Umbilical cord (tissue), 2 donors: ENCODE results near the gene MCMBP. TPM values are rescaled to one million over a fixed set of nuclear protein-coding genes. Genes with fewer than 3 reads are reported as not detected.

Experiments used
- DNase-seq: peaks from one replicate; pipeline ENCODE4 v3.0.0-alpha.2; 2015; ENCODE audit warnings: low spot score
- total RNA-seq: library from RNA; depleted of rRNA; stranded (reverse); fragments of >200 nt; gene quantifications from one replicate; pipeline ENCODE4 v1.2.3, GENCODE V29; 2014; ENCODE audit warnings: low replicate concordance; ENCODE audit not compliant: insufficient read depth

Gene MCMBP
- total RNA-seq, 1 donor from 2014 or later = 59.0 TPM

DNA sequence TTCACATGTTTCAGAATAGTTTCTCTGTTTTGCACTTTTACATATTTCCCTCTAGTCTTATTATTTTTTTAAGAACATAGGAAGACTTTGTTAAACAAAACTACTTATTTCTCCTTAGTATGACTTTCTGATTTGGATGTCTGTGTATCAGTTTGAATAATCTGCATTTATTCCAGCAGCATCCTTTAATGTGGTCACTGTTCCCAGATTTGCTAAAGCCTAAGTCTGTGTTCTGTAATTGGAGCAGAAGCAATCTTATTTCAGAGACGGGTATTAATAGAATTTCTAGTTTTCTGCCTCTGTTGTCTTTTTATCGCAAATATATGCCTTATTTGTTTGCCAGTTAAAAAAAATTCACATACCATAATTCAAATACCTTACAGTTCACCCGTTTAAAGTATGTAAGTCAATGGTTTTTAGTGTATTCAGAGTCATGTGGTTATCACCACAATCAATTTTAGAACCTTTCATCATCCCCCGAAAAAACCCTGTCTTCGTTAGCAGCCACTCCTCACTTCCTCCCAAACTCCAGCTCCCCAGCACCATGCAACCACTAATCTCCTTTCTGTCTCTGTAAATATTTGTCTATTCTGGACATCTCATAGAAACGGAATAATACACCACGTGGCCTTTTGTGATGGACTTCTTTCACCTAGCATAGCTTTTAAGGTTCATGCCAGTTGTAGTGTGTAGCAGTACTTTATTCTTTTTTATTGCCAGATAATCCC is 88.1 kb downstream of the MCMBP start:
- DNase-seq = peak; percentile 13

DNA sequence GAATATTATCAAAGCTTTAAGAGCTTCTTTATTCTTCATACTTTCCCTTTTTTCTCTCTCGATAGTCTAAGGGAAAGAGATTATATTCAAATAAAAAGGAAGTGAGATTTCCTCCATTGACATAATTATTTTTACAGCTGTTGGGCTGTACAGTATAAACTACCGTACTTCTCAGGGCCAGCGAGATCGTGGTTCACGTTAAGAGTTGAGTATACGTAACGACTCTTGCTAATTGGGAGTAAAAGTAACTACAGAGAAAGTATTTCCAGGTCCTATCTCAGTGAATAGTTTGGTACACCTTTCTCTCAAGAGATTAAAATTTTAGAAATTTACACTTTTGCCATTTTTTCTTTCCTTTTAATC is 89.0 kb downstream of the MCMBP start:
- DNase-seq = no peak

DNA sequence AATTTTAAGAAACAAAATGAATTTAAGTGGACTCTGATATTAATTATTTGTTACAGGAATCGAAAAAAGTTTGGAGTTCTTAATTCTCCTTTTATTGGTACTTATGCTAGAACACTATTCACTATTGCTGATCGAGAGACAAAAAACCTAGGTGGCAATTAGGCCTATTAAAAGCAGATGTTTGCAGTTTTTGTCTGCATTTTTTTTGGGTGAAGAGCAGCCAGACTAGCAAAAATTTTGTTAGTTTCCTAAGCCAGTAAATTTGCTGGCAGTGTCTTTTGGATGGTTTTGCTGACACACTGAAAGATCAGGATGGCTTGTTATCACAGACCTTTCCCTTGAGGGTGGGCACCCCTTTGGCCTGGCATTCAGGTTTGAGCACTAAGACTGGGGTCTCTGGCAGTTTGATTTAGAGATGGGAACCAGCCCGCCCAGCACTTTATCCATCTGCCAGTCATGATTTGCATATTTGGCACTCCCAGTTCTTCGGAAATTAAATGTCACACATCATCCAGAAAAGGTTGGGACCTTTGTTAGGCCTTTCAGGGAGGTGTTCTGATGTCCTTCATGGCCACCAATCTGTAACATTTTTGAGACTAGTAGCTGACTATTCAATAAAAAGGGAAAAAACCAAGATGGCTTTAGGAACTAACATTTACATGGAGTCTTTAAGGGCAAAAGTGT is 89.5 kb downstream of the MCMBP start:
- DNase-seq = no peak

DNA sequence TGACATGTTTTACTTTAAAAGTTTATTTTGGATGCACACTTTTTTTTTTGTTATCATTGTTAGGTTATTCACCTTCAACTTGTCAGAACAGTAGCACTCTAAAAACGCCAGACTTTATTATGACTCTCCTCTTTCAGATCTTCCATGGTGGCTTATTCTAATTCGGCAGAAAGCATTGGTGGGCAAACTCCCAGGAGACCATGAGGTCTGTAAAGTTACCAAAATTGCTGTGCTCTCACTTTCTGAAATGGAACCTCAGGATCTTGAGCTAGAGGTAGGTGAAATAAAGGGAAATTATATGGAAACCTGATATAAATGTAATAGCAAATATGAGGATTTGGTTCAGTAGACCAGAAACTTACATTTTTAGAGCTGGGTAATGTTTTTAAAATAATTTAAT is 91.1 kb downstream of the MCMBP start:
- DNase-seq = no peak

DNA sequence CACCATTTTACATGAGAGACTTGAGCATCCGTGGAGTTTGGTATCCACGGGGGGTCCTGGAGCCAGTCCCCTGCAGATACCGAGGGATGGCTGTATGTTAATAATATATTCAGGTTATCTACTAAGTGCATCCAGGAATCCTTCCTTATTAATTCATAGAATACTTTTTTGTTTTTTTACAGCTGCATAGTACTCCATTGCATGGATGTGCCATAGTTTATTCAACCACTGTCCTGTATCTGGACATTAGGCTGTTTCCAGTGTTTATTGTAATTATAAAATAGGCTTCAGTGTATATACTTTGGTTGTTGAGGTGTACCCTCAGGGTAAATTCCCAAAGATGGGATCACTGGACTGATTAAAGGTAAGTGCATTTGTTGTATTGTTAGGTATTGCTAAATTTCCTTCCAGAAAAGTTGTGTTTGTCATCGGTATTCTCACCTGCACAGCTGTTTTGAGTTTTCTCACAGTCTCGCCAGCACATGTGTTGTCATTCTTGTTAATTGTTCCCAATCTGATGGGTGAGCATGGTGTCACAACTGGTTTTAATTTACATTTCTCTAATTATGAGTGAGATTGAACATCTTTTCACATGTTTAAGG is 91.7 kb downstream of the MCMBP start:
- no peak for DNase-seq

Other genes starting within 250 kb of the MCMBP start
- 4.1 TPM for gene BAG3, start 221.5 kb downstream of the MCMBP start, total RNA-seq
- 40.9 TPM for gene INPP5F, start 146.8 kb downstream of the MCMBP start, total RNA-seq
- 17.8 TPM for gene SEC23IP, start 19.9 kb upstream of the MCMBP start, total RNA-seq